ENCODE data around the gene FRMD4A.

FRMD4A gene

DNA sequence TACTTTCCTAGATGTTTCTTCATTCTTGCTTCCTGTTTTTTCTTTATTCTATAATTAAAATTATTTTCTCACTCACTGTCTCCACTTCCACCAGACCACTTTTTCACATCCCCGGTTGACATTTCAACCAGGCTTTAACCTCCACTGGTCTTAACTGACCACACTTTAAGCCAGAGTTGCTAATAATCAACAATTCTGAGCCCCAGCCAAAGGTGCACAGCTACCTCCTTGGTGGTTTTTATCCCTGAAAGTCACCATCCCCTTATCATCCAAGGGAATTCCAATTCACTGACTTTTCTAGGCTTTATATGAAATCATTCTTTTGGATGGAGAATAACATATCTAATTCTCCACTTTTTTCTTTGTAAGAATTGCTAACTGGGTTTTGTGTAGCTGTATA is 138.9 kb downstream of the FRMD4A start:
- in situ Hi-C loops (cut with HindIII; ENCODE audit: low pct_ligation_motif_present, low sequenced_read_pairs): no loop called here
- Histone ChIP-seq H3K4me3 (ENCODE audit: low read depth, low read length) (no peak overlapping the region), H3K36me3 (replicated peaks) (no peaks in the 10 kb centered on the region), H3K27me3 (replicated peaks) (no peaks in the 10 kb centered on the region), H3K27ac (no peak overlapping the region)
- TF ChIP-seq, protein P1, sequence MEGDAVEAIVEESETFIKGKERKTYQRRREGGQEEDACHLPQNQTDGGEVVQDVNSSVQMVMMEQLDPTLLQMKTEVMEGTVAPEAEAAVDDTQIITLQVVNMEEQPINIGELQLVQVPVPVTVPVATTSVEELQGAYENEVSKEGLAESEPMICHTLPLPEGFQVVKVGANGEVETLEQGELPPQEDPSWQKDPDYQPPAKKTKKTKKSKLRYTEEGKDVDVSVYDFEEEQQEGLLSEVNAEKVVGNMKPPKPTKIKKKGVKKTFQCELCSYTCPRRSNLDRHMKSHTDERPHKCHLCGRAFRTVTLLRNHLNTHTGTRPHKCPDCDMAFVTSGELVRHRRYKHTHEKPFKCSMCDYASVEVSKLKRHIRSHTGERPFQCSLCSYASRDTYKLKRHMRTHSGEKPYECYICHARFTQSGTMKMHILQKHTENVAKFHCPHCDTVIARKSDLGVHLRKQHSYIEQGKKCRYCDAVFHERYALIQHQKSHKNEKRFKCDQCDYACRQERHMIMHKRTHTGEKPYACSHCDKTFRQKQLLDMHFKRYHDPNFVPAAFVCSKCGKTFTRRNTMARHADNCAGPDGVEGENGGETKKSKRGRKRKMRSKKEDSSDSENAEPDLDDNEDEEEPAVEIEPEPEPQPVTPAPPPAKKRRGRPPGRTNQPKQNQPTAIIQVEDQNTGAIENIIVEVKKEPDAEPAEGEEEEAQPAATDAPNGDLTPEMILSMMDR (IDR thresholded peaks at IDR 0.05; ENCODE audit: low read depth, low read length, missing control alignments): no peak
- no peak for DNase-seq

DNA sequence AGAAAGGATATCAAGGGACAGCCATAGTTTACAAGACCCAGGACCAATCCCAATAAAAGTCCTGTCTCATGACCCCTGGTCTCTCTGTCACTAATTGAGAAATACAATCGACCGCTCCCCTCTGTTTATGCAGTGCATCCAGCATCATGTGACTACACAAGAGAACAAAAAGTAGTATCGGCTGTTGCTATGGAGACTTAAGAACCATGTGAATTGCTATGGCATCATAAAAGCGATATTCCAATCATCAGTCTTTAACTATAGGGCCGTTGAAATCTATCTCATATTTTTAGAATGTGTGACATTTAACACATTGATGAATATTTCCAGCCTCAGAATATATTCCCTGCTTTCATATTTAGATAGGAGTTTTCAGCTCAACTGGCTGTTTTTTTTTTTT is 139.3 kb downstream of the FRMD4A start:
- H3K4me3 ChIP-seq (ENCODE audit: low read depth, low read length): no peak overlapping the region
- TF ChIP-seq, protein P1 (IDR thresholded peaks at IDR 0.05; ENCODE audit: low read depth, low read length, missing control alignments): no peak

DNA sequence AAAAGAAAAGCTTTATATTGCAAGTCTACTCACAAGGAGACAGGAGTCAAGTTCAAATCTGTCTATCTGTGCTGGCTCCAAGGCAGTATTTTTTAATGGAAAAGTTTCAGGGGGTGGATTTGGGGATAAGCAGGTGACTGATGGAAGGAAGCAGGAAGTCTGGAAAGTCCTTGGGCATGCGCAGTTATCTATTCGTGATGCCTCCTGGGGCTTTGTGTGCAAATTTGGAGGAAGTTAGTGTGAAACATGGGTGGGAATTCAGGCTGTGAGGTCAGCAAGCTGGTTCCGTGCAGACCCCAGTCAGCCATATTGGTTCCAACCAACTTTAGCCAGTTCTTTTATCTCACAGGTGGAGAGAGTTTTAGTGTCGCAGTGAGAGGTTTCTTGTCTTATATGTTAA is 140.0 kb downstream of the FRMD4A start:
- H3K27me3 ChIP-seq (replicated peaks): no peaks in the 10 kb centered on the region
- H3K4me3 ChIP-seq (ENCODE audit: low read depth, low read length): no peak overlapping the region
- H3K27ac ChIP-seq: no peak overlapping the region
- no peaks in the 10 kb centered on the region for H3K36me3 ChIP-seq (replicated peaks)
- no peak for DNase-seq
- in situ Hi-C loops (cut with HindIII; ENCODE audit: low pct_ligation_motif_present, low sequenced_read_pairs): no loop called here
- TF ChIP-seq, protein P1 (IDR thresholded peaks at IDR 0.05; ENCODE audit: low read depth, low read length, missing control alignments): no peak

More for the DNA sequence above, 139.3 kb downstream of the FRMD4A start:
- Histone ChIP-seq H3K27ac (no peak overlapping the region), H3K27me3 (replicated peaks) (no peaks in the 10 kb centered on the region), H3K36me3 (replicated peaks) (no peaks in the 10 kb centered on the region)
- no peak for DNase-seq
- in situ Hi-C loops (cut with HindIII; ENCODE audit: low pct_ligation_motif_present, low sequenced_read_pairs): no loop called here

DNA sequence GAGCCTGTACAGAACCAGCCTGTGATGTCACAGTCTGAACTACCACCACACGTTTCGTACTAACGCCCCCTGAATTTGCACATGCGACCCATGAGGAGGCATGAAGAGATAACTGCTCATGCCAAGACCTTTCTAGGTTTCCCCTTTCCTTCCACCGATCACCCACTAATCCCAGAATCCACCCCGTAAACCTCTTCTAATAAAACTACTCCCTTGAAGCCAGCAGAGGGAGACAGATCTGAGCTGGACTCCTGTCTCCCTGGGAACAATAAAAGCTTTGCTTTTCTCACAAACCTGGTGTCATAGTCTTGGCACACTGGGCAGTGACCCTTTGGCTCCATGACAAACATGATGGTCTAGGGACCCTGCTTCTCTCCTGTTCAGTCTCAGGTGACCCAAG is 144.5 kb downstream of the FRMD4A start:
- peak; percentile 51 for DNase-seq
- TF ChIP-seq, protein P1 (IDR thresholded peaks at IDR 0.05; ENCODE audit: low read depth, low read length, missing control alignments): peak; percentile 69
- in situ Hi-C loops (cut with HindIII; ENCODE audit: low pct_ligation_motif_present, low sequenced_read_pairs): no loop called here
- Histone ChIP-seq H3K36me3 (replicated peaks) (no peaks in the 10 kb centered on the region), H3K4me3 (ENCODE audit: low read depth, low read length) (no peak overlapping the region), H3K27ac (peak overlapping the region; percentile 60), H3K27me3 (replicated peaks) (no peaks in the 10 kb centered on the region)

DNA sequence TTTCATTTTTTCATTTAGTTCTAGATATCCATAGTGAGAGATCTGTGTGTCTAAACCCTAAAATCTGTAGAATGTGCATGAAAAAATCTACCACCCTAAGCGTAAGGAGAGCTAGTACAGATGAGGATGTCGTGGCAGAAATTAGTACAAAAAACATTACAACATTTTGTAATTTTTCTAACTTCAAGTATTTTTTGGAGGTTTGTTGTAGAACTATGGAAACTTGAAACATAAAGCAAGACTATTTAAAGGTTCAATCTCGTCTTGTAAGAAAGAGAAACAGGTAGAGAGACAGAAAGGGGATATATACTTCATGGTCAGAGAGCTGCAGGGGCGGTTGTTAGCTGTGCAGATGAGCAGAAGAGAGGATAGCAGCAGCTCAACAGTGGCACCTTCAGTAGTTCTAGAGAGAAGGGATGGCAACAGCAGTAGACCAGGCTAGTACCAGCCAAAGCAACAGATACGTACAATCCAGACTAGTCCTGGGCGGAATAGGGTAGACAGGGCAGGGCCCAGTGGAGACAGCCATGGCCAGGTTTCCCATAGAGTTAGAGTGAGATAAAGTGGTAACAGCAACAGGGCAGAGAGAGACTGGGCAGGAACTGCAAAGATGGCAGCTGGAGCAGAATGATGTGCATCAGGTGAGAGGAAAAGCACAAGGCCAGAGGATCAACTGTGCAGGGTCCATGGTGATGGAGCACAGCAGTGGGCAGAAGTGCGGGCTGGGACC is 145.2 kb downstream of the FRMD4A start:
- DNase-seq: peak; percentile 99
- H3K4me3 ChIP-seq (ENCODE audit: low read depth, low read length): no peak overlapping the region
- peak overlapping the region; percentile 97 for H3K27ac ChIP-seq
- in situ Hi-C loops (cut with HindIII; ENCODE audit: low pct_ligation_motif_present, low sequenced_read_pairs): no loop called here
- TF ChIP-seq, protein P1 (IDR thresholded peaks at IDR 0.05; ENCODE audit: low read depth, low read length, missing control alignments): peak; percentile 24
- no peaks in the 10 kb centered on the region for H3K36me3 ChIP-seq (replicated peaks)
- H3K27me3 ChIP-seq (replicated peaks): no peaks in the 10 kb centered on the region

DNA sequence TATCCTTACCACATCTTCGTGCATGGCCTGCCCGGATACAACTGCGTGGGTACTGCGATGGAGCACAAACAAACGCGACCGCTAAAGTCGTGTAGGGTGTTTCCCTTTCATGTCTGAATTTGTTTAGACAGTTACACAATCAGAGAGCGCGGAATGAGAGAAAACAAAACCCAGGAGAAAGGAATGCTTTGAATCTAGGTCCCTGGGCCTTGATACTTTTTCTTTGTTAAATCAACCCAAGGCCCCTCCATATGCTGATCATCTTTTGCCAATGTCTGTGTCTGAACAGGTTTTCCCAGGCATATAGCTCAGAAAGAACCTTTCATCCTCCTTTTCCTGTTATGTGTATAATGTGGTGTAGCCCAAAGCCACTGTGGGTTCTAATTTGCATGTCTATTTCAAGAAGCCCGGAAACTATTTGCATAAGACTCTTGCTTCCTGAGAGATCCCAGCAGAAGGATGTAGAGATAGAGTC is 145.8 kb downstream of the FRMD4A start:
- peak; percentile 58 for DNase-seq
- H3K4me3 ChIP-seq (ENCODE audit: low read depth, low read length): no peak overlapping the region
- in situ Hi-C loops (cut with HindIII; ENCODE audit: low pct_ligation_motif_present, low sequenced_read_pairs): no loop called here
- no peaks in the 10 kb centered on the region for H3K36me3 ChIP-seq (replicated peaks)
- H3K27ac ChIP-seq: peak overlapping the region; percentile 97
- H3K27me3 ChIP-seq (replicated peaks): no peaks in the 10 kb centered on the region
- TF ChIP-seq, protein P1 (IDR thresholded peaks at IDR 0.05; ENCODE audit: low read depth, low read length, missing control alignments): no peak

All from brain microvascular endothelial cell (primary cell).